K562 (cell line): ENCODE measurements around the gene MIB2. TPM values are rescaled to one million over a fixed set of nuclear protein-coding genes. Genes with fewer than 3 reads are reported as not detected.

ENCODE experiments used
- ARHGAP35 ChIP-seq: fragments of 450-650 bp; IDR thresholded peaks from 2 replicates; pipeline ENCODE4 v1.6.1; 2018; ENCODE audit not compliant: partially characterized antibody
- BRD4 ChIP-seq: fragments of 200-600 bp; sonication (generic); IDR thresholded peaks from 2 replicates; pipeline ENCODE4 v1.6.1; 2017; ENCODE audit warnings: inconsistent platforms
- CC2D1A ChIP-seq: fragments of 450-650 bp; IDR thresholded peaks from 2 replicates; pipeline ENCODE4 v1.6.1; 2017; ENCODE audit warnings: mild to moderate bottlenecking
- DDX20 ChIP-seq: fragments of 450-650 bp; IDR thresholded peaks from 2 replicates; pipeline ENCODE4 v1.6.1; 2016; ENCODE audit warnings: missing genetic modification characterization, low read depth, mild to moderate bottlenecking, missing compliant biosample characterization, moderate library complexity
- ELF4 ChIP-seq: fragments of 450-650 bp; formaldehyde crosslinking; IDR thresholded peaks from 2 replicates; pipeline ENCODE4 v1.4.0; 2022; ENCODE audit warnings: missing genetic modification characterization
- EZH2 ChIP-seq: IDR thresholded peaks from 2 replicates; pipeline ENCODE4 v1.6.1; 2012; ENCODE audit warnings: low read depth, mild to moderate bottlenecking, inconsistent platforms, low read length, borderline replicate concordance
- FOXM1 ChIP-seq, 2 experiments: fragments of 450-650 bp in 1 of 2; sonication (generic) in 1 of 2; formaldehyde crosslinking in 1 of 2; IDR thresholded peaks; 2 replicates each; pipeline versions ENCODE4 v1.6.1 to v1.9.0; 2017 to 2022; ENCODE audit warnings: low read depth in 2 of 2, mild to moderate bottlenecking in 2 of 2, missing genetic modification reagents in 1 of 2, moderate library complexity in 1 of 2
- GTF2F1 ChIP-seq: IDR thresholded peaks from 2 replicates; pipeline ENCODE4 v1.6.1; 2011; ENCODE audit warnings: low read depth, low read length, improper control_type of control experiment
- HMG20A ChIP-seq: fragments of 450-650 bp; formaldehyde crosslinking; conservative IDR thresholded peaks from 2 replicates; pipeline ENCODE4 v1.4.0; 2020; ENCODE audit warnings: mild to moderate bottlenecking, mixed read lengths
- HNRNPLL ChIP-seq: fragments of 200-400 bp; formaldehyde crosslinking; IDR thresholded peaks from 2 replicates; pipeline ENCODE4 v1.6.1; 2017; ENCODE audit warnings: low read length, low read depth, mild to moderate bottlenecking; ENCODE audit not compliant: poor library complexity, severe bottlenecking
- HOXB6 ChIP-seq: fragments of 250-450 bp; sonication (Bioruptor Pico); IDR thresholded peaks from 2 replicates; pipeline ENCODE4 v1.5.1; 2022; ENCODE audit warnings: mild to moderate bottlenecking, borderline replicate concordance
- KDM4B ChIP-seq, 2 experiments: fragments of 450-650 bp in 1 of 2; sonication (generic) in 1 of 2; IDR thresholded peaks; 2 replicates each; pipeline ENCODE4 v1.6.1; 2016 to 2017; ENCODE audit warnings: borderline replicate concordance in 2 of 2, antibody characterized with exemption in 1 of 2, low read depth in 1 of 2, mild to moderate bottlenecking in 1 of 2
- NR2C2 ChIP-seq, 2 experiments: fragments of 200-800 bp in 1 of 2; sonication (Bioruptor generic) in 1 of 2; sonication (generic) in 1 of 2; formaldehyde crosslinking in 1 of 2; IDR thresholded peaks; 2 replicates each; pipeline versions ENCODE4 v1.6.1 to v1.8.0; 2016 to 2022; ENCODE audit warnings: mild to moderate bottlenecking in 1 of 2, missing compliant biosample characterization in 1 of 2, missing genetic modification characterization in 1 of 2, missing genetic modification reagents in 1 of 2
- PHF21A ChIP-seq: fragments of 450-650 bp; IDR thresholded peaks from 2 replicates; pipeline ENCODE4 v1.6.1; 2017; ENCODE audit warnings: low read depth, borderline replicate concordance
- PHF8 ChIP-seq: fragments of 200-600 bp; sonication (generic); IDR thresholded peaks from 2 replicates; pipeline ENCODE4 v1.6.1; 2012; ENCODE audit warnings: mixed run types, mild to moderate bottlenecking, inconsistent platforms, low read length, moderate library complexity, borderline replicate concordance
- RBM15 ChIP-seq: fragments of 200-400 bp; formaldehyde crosslinking; IDR thresholded peaks from 2 replicates; pipeline ENCODE4 v1.6.1; 2018; ENCODE audit warnings: mild to moderate bottlenecking, low read length, moderate library complexity; ENCODE audit not compliant: insufficient read depth
- SMC3 ChIP-seq: conservative IDR thresholded peaks from 2 replicates; pipeline ENCODE4 v1.6.1; 2011; ENCODE audit warnings: low read depth, low read length, improper control_type of control experiment; ENCODE audit not compliant: insufficient read depth
- STAT5A ChIP-seq: IDR thresholded peaks from 2 replicates; pipeline ENCODE4 v1.6.1; 2012; ENCODE audit warnings: low read length, inconsistent platforms, borderline replicate concordance
- TRIM24 ChIP-seq, 2 experiments: fragments of 450-650 bp; IDR thresholded peaks; 2 replicates each; pipeline ENCODE4 v1.6.1; 2016
- ZNF24 ChIP-seq: fragments of 450-650 bp; IDR thresholded peaks from 2 replicates; pipeline ENCODE4 v1.6.1; 2016
- polyA plus RNA-seq, 8 experiments: library from polyadenylated mRNA; depleted of rRNA in 4 of 8; stranded (reverse) in 5 of 8; unstranded in 3 of 8; fragments of >200 nt; fragmentation: Nextera tagmentation in 2 of 8; fragmentation: Illumina TruSeq in 1 of 8; extraction: Ambion mirVana in 2 of 8; extraction: Trizol in 1 of 8; gene quantifications; 2 replicates each; pipeline versions ENCODE4 v1.2.1 to v1.2.3, GENCODE V29; 2011 to 2014; ENCODE audit warnings: inconsistent platforms in 1 of 8, missing spikeins in 1 of 8
- total RNA-seq, 7 experiments: library from RNA; depleted of rRNA in 6 of 7; stranded (reverse); fragments of >200 nt in 6 of 7; fragmentation: Illumina TruSeq in 2 of 7; extraction: Trizol in 2 of 7; gene quantifications; 2 replicates each; pipeline versions ENCODE4 v1.2.1 to v1.2.3, GENCODE V29; 2011 to 2021; ENCODE audit warnings: low replicate concordance in 1 of 7
- TF ChIP-seq, protein P1 (sequence below): fragments of 450-650 bp; conservative IDR thresholded peaks from 2 replicates; pipeline ENCODE4 v1.6.1; 2016; ENCODE audit warnings: missing genetic modification characterization, low read depth, mild to moderate bottlenecking, control low read depth, missing compliant biosample characterization
- TF ChIP-seq, protein P2 (sequence below): fragments of 250-450 bp; sonication (Bioruptor Pico); IDR thresholded peaks from 2 replicates; pipeline ENCODE4 v1.8.0; 2022; ENCODE audit warnings: inconsistent platforms, mild to moderate bottlenecking, moderate library complexity, borderline replicate concordance
- TF ChIP-seq, protein P3 (sequence below): fragments of 250-450 bp; sonication (Bioruptor Pico); IDR thresholded peaks from 2 replicates; pipeline ENCODE4 v1.4.0; 2020; ENCODE audit warnings: mild to moderate bottlenecking

Gene MIB2
- total and polyA plus RNA-seq, 9 of the 15 experiments (the other 6 are each of a cell fraction or from before 2014, with no cell fraction given) = 0.04 to 17.0 (median 4.9) TPM; not detected in 1

DNA sequence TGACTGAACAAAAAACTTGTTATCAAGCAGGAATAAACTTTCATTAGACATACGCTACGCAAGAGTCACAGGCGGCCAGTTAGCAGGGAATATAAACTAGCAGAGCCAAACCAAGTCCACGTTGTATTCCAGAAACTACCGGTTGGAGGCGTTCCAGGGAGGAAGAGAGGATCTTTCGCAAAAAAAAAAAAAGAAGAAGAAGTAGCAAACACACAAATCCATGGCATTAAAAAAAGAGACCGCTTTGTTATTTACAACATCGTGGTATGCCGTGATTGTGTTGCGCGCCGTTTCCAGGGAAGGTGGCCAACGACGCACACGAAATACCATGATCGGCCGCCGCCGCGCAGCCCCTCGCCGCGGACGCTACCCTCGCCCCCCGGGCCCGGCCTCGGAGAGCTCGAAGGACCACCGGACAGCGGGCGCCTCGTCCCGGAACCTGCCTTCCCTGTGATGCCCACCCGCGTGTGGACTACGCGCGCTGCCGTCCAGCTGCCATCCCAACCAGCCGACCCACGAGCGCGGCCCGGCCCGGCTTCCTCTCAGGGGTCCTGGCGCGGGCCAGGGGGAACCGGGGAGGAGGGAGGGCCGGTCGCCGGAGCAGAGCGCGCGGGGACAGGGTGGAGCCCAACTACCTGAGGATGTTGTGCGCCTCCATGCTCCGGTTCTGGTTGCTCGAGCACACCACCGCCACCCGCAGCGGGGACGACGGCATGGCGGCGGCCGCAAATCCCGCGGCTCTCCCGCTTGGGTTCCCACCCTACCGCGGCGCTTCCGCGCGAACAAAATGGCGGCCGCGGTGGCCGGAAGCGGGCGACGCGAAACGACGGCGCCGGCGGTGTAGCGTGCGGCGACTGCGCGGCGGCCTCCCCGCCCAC, 41.2 kb upstream of the MIB2 start (continued):
- TF ChIP-seq KDM4B (IDR thresholded peaks at IDR 0.05; ENCODE audit: borderline replicate concordance in 2 of 2, low read depth in 1 of 2) (no peak), BRD4 (peak; percentile 91), HMG20A (CRISPR knock-in tag) (no peak), ARHGAP35 (no peak), NR2C2 (CRISPR knock-in tag; IDR thresholded peaks at IDR 0.05) (no peak; the same call in 1 of the 2 replicates), NR2C2 (tag; IDR thresholded peaks at IDR 0.05) (no peak), FOXM1 (IDR thresholded peaks at IDR 0.05; ENCODE audit: low read depth) (no peak), FOXM1 (CRISPR knock-in tag; IDR thresholded peaks at IDR 0.05; ENCODE audit: low read depth) (no peak; the same call in 1 of the 2 replicates), SMC3 (no peak), GTF2F1 (no peak), TRIM24 (IDR thresholded peaks at IDR 0.05) (no peak), EZH2 (no peak), PHF21A (no peak), ZNF24 (no peak), STAT5A (no peak; the same call in 1 of the 2 replicates), HOXB6 (CRISPR knock-in tag) (no peak), RBM15 (no peak), CC2D1A (peak; percentile 15; the same call in 1 of the 2 replicates), HNRNPLL (peak; percentile 47), PHF8 (no peak), DDX20 (tag) (no peak), ELF4 (0 out of 2 replicates have a peak, but pooled peaks have one; percentile 4)
- TF ChIP-seq, protein P1, sequence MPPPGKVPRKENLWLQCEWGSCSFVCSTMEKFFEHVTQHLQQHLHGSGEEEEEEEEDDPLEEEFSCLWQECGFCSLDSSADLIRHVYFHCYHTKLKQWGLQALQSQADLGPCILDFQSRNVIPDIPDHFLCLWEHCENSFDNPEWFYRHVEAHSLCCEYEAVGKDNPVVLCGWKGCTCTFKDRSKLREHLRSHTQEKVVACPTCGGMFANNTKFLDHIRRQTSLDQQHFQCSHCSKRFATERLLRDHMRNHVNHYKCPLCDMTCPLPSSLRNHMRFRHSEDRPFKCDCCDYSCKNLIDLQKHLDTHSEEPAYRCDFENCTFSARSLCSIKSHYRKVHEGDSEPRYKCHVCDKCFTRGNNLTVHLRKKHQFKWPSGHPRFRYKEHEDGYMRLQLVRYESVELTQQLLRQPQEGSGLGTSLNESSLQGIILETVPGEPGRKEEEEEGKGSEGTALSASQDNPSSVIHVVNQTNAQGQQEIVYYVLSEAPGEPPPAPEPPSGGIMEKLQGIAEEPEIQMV (tag) = no peak
- TF ChIP-seq, protein P2, sequence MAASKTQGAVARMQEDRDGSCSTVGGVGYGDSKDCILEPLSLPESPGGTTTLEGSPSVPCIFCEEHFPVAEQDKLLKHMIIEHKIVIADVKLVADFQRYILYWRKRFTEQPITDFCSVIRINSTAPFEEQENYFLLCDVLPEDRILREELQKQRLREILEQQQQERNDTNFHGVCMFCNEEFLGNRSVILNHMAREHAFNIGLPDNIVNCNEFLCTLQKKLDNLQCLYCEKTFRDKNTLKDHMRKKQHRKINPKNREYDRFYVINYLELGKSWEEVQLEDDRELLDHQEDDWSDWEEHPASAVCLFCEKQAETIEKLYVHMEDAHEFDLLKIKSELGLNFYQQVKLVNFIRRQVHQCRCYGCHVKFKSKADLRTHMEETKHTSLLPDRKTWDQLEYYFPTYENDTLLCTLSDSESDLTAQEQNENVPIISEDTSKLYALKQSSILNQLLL (CRISPR knock-in tag) = no peak
- TF ChIP-seq, protein P3, sequence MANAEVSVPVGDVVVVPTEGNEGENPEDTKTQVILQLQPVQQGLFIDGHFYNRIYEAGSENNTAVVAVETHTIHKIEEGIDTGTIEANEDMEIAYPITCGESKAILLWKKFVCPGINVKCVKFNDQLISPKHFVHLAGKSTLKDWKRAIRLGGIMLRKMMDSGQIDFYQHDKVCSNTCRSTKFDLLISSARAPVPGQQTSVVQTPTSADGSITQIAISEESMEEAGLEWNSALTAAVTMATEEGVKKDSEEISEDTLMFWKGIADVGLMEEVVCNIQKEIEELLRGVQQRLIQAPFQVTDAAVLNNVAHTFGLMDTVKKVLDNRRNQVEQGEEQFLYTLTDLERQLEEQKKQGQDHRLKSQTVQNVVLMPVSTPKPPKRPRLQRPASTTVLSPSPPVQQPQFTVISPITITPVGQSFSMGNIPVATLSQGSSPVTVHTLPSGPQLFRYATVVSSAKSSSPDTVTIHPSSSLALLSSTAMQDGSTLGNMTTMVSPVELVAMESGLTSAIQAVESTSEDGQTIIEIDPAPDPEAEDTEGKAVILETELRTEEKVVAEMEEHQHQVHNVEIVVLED (CRISPR knock-in tag) = no peak
